Loucy (cell line): ENCODE measurements around the gene KCTD14.

Source experiments
- H2AFZ ChIP-seq: fragments of 200-600 bp; sonication (generic); 2 replicates; pipeline ENCODE4 v1.6.0; 2016; ENCODE audit warnings: antibody characterized with exemption, mild to moderate bottlenecking, low read length, moderate library complexity
- H3F3A ChIP-seq: fragments of 200-600 bp; 2 replicates; pipeline ENCODE4 v1.6.0; 2016; ENCODE audit warnings: antibody characterized with exemption, low read depth, mild to moderate bottlenecking
- H3K27me3 ChIP-seq: fragments of 200-600 bp; sonication (generic); 2 replicates; pipeline ENCODE4 v1.6.1; 2014; ENCODE audit warnings: low read length, mild to moderate bottlenecking; ENCODE audit not compliant: insufficient read depth, poor library complexity, severe bottlenecking
- H3K36me3 ChIP-seq: fragments of 200-600 bp; sonication (generic); 2 replicates; pipeline ENCODE4 v1.6.1; 2016; ENCODE audit warnings: low read length; ENCODE audit not compliant: insufficient read depth
- H3K4me1 ChIP-seq: fragments of 200-600 bp; sonication (generic); 2 replicates; pipeline ENCODE4 v1.5.1; 2014; ENCODE audit warnings: low read length, mild to moderate bottlenecking; ENCODE audit not compliant: insufficient read depth, poor library complexity, severe bottlenecking
- H3K4me2 ChIP-seq: fragments of 200-600 bp; sonication (generic); 2 replicates; pipeline ENCODE4 v1.6.0; 2014; ENCODE audit warnings: antibody characterized with exemption, low read length, low read depth, mild to moderate bottlenecking; ENCODE audit not compliant: poor library complexity, severe bottlenecking
- H3K4me3 ChIP-seq: fragments of 200-600 bp; sonication (generic); 2 replicates; pipeline ENCODE4 v1.5.1; 2014; ENCODE audit warnings: low read length, mild to moderate bottlenecking, mixed read lengths; ENCODE audit not compliant: poor library complexity, severe bottlenecking
- H3K79me2 ChIP-seq: fragments of 200-600 bp; sonication (generic); 2 replicates; pipeline ENCODE4 v1.6.1; 2014; ENCODE audit warnings: low read length; ENCODE audit not compliant: insufficient read depth
- H3K9ac ChIP-seq: fragments of 200-600 bp; sonication (generic); 2 replicates; pipeline ENCODE4 v1.6.0; 2014; ENCODE audit warnings: mild to moderate bottlenecking, low read depth, low read length, moderate library complexity; ENCODE audit not compliant: poor library complexity, severe bottlenecking
- H3K9me2 ChIP-seq: fragments of 200-600 bp; sonication (generic); replicated peaks from 2 replicates; pipeline ENCODE4 v1.6.1; 2016; ENCODE audit warnings: low read depth, low read length, mixed read lengths
- H3K9me3 ChIP-seq: fragments of 200-600 bp; sonication (generic); 2 replicates; pipeline ENCODE4 v1.6.1; 2014; ENCODE audit warnings: mild to moderate bottlenecking, antibody characterized with exemption, low read length, low read depth; ENCODE audit not compliant: insufficient read depth
- H4K20me1 ChIP-seq: fragments of 200-600 bp; sonication (generic); 2 replicates; pipeline ENCODE4 v1.6.0; 2014; ENCODE audit warnings: antibody characterized with exemption, low read length, mild to moderate bottlenecking; ENCODE audit not compliant: insufficient read depth, poor library complexity, severe bottlenecking
- CTCF ChIP-seq: fragments of 200-600 bp; sonication (generic); conservative IDR thresholded peaks from 2 replicates; pipeline ENCODE4 v1.5.1; 2014; ENCODE audit warnings: mild to moderate bottlenecking, antibody characterized with exemption, low read length
- EZH2phosphoT487 ChIP-seq: fragments of 200-600 bp; IDR thresholded peaks from 2 replicates; pipeline ENCODE4 v1.6.1; 2018; ENCODE audit warnings: antibody characterized with exemption, mild to moderate bottlenecking, moderate library complexity, borderline replicate concordance

Gene KCTD14

DNA sequence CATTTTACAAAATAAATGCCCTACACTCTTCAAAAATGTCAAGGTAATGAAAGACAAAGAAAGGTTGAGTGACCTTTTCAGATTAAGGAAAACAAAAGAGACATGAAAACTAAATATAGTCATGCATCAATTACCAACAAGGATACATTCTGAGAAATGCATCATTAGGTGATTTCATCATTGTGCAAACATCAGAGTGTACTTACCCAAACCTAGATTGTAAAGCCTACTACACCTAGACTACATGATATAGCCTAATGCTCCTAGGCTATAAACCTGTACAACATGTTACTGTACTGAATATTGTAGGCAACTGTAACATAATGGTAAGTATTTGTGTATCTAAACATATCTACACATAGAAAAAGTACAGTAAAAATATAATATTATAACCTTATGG is 55.3 kb downstream of the KCTD14 start:
- TF ChIP-seq CTCF (no peak), EZH2phosphoT487 (no peak)
- H3K9ac ChIP-seq, result no peak overlapping the region

DNA sequence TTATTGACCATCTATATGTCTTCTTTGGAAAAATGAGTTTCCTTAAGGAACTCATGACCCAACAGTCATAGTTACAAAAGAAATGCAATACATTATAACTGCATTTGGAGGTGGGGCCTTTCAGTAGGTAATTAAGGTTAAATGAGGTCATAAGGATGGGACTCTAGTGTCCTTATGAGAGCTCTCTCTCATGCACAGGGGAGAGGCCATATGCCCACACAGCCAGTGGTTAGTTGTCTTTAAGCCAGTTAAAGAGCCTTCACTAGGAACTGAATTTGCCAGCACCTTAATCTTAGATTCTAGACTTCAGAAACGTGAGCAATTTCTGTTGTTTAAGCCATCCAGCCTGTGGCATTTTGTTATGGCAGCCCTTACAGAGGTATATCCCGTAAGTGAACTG is 56.0 kb downstream of the KCTD14 start:
- no peaks in the 10 kb centered on the region for H3K9me2 ChIP-seq
- H3K4me3 ChIP-seq, result no peak overlapping the region
- H4K20me1 ChIP-seq, result no peaks in the 10 kb centered on the region
- H3K36me3 ChIP-seq, result peaks cover 22% of the 10 kb centered on the region; the same call in 1 of the 2 replicates
- H3K4me2 ChIP-seq, result no peak overlapping the region
- H3K9me3 ChIP-seq, result no peaks in the 10 kb centered on the region
- no peaks in the 10 kb centered on the region for H3K79me2 ChIP-seq
- H3K4me1 ChIP-seq, result no peaks in the 10 kb centered on the region
- H3K9ac ChIP-seq, result no peak overlapping the region
- no peaks in the 10 kb centered on the region for H3K27me3 ChIP-seq
- no peak for TF ChIP-seq CTCF
- TF ChIP-seq EZH2phosphoT487, result no peak
- no peaks in the 10 kb centered on the region for H3F3A ChIP-seq
- H2AFZ ChIP-seq, result no peak overlapping the region

More for the DNA sequence above, 55.3 kb downstream of the KCTD14 start:
- no peak overlapping the region for H3K4me2 ChIP-seq
- H2AFZ ChIP-seq, result no peak overlapping the region
- H3K27me3 ChIP-seq, result no peaks in the 10 kb centered on the region
- no peaks in the 10 kb centered on the region for H3K79me2 ChIP-seq
- no peaks in the 10 kb centered on the region for H4K20me1 ChIP-seq
- peaks cover 22% of the 10 kb centered on the region; the same call in 1 of the 2 replicates for H3K36me3 ChIP-seq
- H3K4me3 ChIP-seq, result no peak overlapping the region
- no peaks in the 10 kb centered on the region for H3K4me1 ChIP-seq
- H3K9me3 ChIP-seq, result no peaks in the 10 kb centered on the region
- H3F3A ChIP-seq, result no peaks in the 10 kb centered on the region
- H3K9me2 ChIP-seq, result no peaks in the 10 kb centered on the region

GRCh38 chr11:77966338-77966737 is 56.7 kb downstream of the KCTD14 start:
- Histone ChIP-seq H3K36me3 (peaks cover 22% of the 10 kb centered on the region; the same call in 1 of the 2 replicates), H3K9ac (no peak overlapping the region), H3K4me1 (no peaks in the 10 kb centered on the region), H3K9me2 (no peaks in the 10 kb centered on the region), H3K79me2 (no peaks in the 10 kb centered on the region), H3F3A (no peaks in the 10 kb centered on the region), H3K27me3 (no peaks in the 10 kb centered on the region), H3K4me2 (no peak overlapping the region), H4K20me1 (no peaks in the 10 kb centered on the region), H3K9me3 (no peaks in the 10 kb centered on the region), H3K4me3 (no peak overlapping the region), H2AFZ (no peak overlapping the region)
- no peak for TF ChIP-seq CTCF
- TF ChIP-seq EZH2phosphoT487, result no peak
